Measurements from ENCODE around the gene PLPP1.

The PLPP1 gene

GRCh38 chr5:55570570-55570969 is 35.8 kb upstream of the PLPP1 start:
- H3K36me3 ChIP-seq (ENCODE audit: control insufficient read depth, insufficient read depth, low read length) = no peaks in the 10 kb centered on the region; the same call in 1 of the 2 replicates
- no peak for DNase-seq (ENCODE audit: low read depth, low spot score)
- H3K4me3 ChIP-seq (ENCODE audit: low read length) = no peak overlapping the region
- no peak overlapping the region for H3K27ac ChIP-seq (ENCODE audit: low read length)
- no CpG with 5 or more reads among the region's 4 CpGs for WGBS (ENCODE audit: insufficient coverage, insufficient read length)
- H3K4me1 ChIP-seq (ENCODE audit: control insufficient read depth, insufficient read depth, low read length) = peaks cover 2% of the 10 kb centered on the region
- no peaks in the 10 kb centered on the region for H3K27me3 ChIP-seq (ENCODE audit: control insufficient read depth, insufficient read depth, low read length)
- no peaks in the 10 kb centered on the region for H3K9me3 ChIP-seq (ENCODE audit: control insufficient read depth, insufficient read depth, low read length)

DNA sequence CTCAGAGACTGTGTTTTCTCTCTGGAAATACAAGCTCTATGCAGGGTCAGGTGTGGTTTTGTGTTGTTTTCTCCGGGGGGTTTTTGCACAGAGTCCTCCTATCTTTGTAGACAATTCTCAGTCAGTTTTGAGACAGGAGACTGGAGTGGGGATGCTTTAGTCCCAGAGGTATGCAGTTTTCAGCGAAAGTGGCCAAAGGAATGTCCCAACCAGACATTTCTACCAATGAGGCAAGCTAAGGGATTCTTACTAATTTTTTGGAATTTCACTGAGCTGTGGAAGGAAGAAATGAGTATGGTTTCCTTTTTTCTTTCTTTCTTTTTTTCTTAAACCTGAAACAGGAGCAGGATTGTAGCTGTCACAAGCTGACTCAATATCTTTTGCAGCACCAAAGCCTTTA is 35.3 kb upstream of the PLPP1 start:
- no peak overlapping the region for H3K4me3 ChIP-seq (ENCODE audit: low read length)
- H3K4me1 ChIP-seq (ENCODE audit: control insufficient read depth, insufficient read depth, low read length) = peaks cover 2% of the 10 kb centered on the region
- no peak overlapping the region for H3K27ac ChIP-seq (ENCODE audit: low read length)
- H3K27me3 ChIP-seq (ENCODE audit: control insufficient read depth, insufficient read depth, low read length) = no peaks in the 10 kb centered on the region
- H3K9me3 ChIP-seq (ENCODE audit: control insufficient read depth, insufficient read depth, low read length) = no peaks in the 10 kb centered on the region
- no peak for DNase-seq (ENCODE audit: low read depth, low spot score)
- WGBS (ENCODE audit: insufficient coverage, insufficient read length) = no CpG with 5 or more reads among the region's 2 CpGs
- no peaks in the 10 kb centered on the region; the same call in 1 of the 2 replicates for H3K36me3 ChIP-seq (ENCODE audit: control insufficient read depth, insufficient read depth, low read length)

DNA sequence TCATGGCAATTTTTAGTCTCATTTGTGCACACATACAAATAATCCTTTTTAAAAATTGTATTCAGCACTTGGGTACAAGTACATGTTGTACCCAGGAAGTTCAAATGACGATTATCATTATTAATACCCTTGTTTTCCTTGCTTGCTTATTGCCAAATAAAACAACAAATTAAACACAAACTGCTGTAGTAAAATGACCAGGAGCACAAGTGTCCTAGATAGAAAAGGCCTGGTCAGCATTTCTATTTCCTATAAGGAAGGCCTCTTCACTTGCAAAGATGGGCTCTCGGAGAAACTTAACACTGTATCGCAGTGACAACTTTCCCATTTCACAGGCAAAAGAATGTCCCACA is 34.7 kb upstream of the PLPP1 start:
- no peaks in the 10 kb centered on the region; the same call in 1 of the 2 replicates for H3K36me3 ChIP-seq (ENCODE audit: control insufficient read depth, insufficient read depth, low read length)
- H3K27me3 ChIP-seq (ENCODE audit: control insufficient read depth, insufficient read depth, low read length) = no peaks in the 10 kb centered on the region
- DNase-seq (ENCODE audit: low read depth, low spot score) = no peak
- no peaks in the 10 kb centered on the region for H3K9me3 ChIP-seq (ENCODE audit: control insufficient read depth, insufficient read depth, low read length)
- H3K4me3 ChIP-seq (ENCODE audit: low read length) = no peak overlapping the region
- WGBS (ENCODE audit: insufficient coverage, insufficient read length) = no CpG with 5 or more reads among the region's 3 CpGs
- H3K4me1 ChIP-seq (ENCODE audit: control insufficient read depth, insufficient read depth, low read length) = peaks cover 2% of the 10 kb centered on the region
- H3K27ac ChIP-seq (ENCODE audit: low read length) = no peak overlapping the region

GRCh38 chr5:55568654-55569512 is 34.1 kb upstream of the PLPP1 start:
- WGBS (ENCODE audit: insufficient coverage, insufficient read length) = no CpG with 5 or more reads among the region's 15 CpGs
- H3K27ac ChIP-seq (ENCODE audit: low read length) = no peak overlapping the region
- H3K4me1 ChIP-seq (ENCODE audit: control insufficient read depth, insufficient read depth, low read length) = peaks cover 2% of the 10 kb centered on the region
- H3K36me3 ChIP-seq (ENCODE audit: control insufficient read depth, insufficient read depth, low read length) = no peaks in the 10 kb centered on the region; the same call in 1 of the 2 replicates
- no peaks in the 10 kb centered on the region for H3K27me3 ChIP-seq (ENCODE audit: control insufficient read depth, insufficient read depth, low read length)
- H3K9me3 ChIP-seq (ENCODE audit: control insufficient read depth, insufficient read depth, low read length) = no peaks in the 10 kb centered on the region
- no peak overlapping the region for H3K4me3 ChIP-seq (ENCODE audit: low read length)
- no peak for DNase-seq (ENCODE audit: low read depth, low spot score)

- no peaks in the 10 kb centered on the region; the same call in 1 of the 2 replicates for H3K4me1 ChIP-seq (ENCODE audit: control insufficient read depth, insufficient read depth, low read length)
- H3K36me3 ChIP-seq (ENCODE audit: control insufficient read depth, insufficient read depth, low read length) = no peaks in the 10 kb centered on the region
- no peak for DNase-seq (ENCODE audit: low read depth, low spot score)
- WGBS (ENCODE audit: insufficient coverage, insufficient read length) = no CpG with 5 or more reads among the region's 3 CpGs
- no peaks in the 10 kb centered on the region for H3K27me3 ChIP-seq (ENCODE audit: control insufficient read depth, insufficient read depth, low read length)
- H3K4me3 ChIP-seq (ENCODE audit: low read length) = no peak overlapping the region
- no peak overlapping the region for H3K27ac ChIP-seq (ENCODE audit: low read length)
- no peaks in the 10 kb centered on the region for H3K9me3 ChIP-seq (ENCODE audit: control insufficient read depth, insufficient read depth, low read length)
Observed at GRCh38 chr5:55564721-55565120, 30.0 kb upstream of the PLPP1 start.

- Histone ChIP-seq H3K4me3 (ENCODE audit: low read length) (no peak overlapping the region), H3K36me3 (ENCODE audit: control insufficient read depth, insufficient read depth, low read length) (no peaks in the 10 kb centered on the region), H3K4me1 (ENCODE audit: control insufficient read depth, insufficient read depth, low read length) (no peaks in the 10 kb centered on the region; the same call in 1 of the 2 replicates), H3K9me3 (ENCODE audit: control insufficient read depth, insufficient read depth, low read length) (no peaks in the 10 kb centered on the region), H3K27me3 (ENCODE audit: control insufficient read depth, insufficient read depth, low read length) (no peaks in the 10 kb centered on the region), H3K27ac (ENCODE audit: low read length) (no peak overlapping the region)
- no peak for DNase-seq (ENCODE audit: low read depth, low spot score)
- WGBS (ENCODE audit: insufficient coverage, insufficient read length) = no CpG with 5 or more reads among the region's 2 CpGs
Observed at GRCh38 chr5:55558484-55558883, 23.7 kb upstream of the PLPP1 start.

GRCh38 chr5:55557123-55557522 is 22.4 kb upstream of the PLPP1 start:
- WGBS (ENCODE audit: insufficient coverage, insufficient read length) = no CpG with 5 or more reads among the region's 3 CpGs
- Histone ChIP-seq H3K4me3 (ENCODE audit: low read length) (no peak overlapping the region), H3K9me3 (ENCODE audit: control insufficient read depth, insufficient read depth, low read length) (no peaks in the 10 kb centered on the region), H3K36me3 (ENCODE audit: control insufficient read depth, insufficient read depth, low read length) (no peaks in the 10 kb centered on the region), H3K4me1 (ENCODE audit: control insufficient read depth, insufficient read depth, low read length) (no peaks in the 10 kb centered on the region; the same call in 1 of the 2 replicates), H3K27me3 (ENCODE audit: control insufficient read depth, insufficient read depth, low read length) (no peaks in the 10 kb centered on the region), H3K27ac (ENCODE audit: low read length) (no peak overlapping the region)
- no peak for DNase-seq (ENCODE audit: low read depth, low spot score)

- Histone ChIP-seq H3K36me3 (ENCODE audit: control insufficient read depth, insufficient read depth, low read length) (no peaks in the 10 kb centered on the region), H3K4me3 (ENCODE audit: low read length) (no peak overlapping the region), H3K4me1 (ENCODE audit: control insufficient read depth, insufficient read depth, low read length) (no peaks in the 10 kb centered on the region; the same call in 1 of the 2 replicates), H3K27ac (ENCODE audit: low read length) (no peak overlapping the region), H3K27me3 (ENCODE audit: control insufficient read depth, insufficient read depth, low read length) (no peaks in the 10 kb centered on the region), H3K9me3 (ENCODE audit: control insufficient read depth, insufficient read depth, low read length) (no peaks in the 10 kb centered on the region)
- DNase-seq (ENCODE audit: low read depth, low spot score) = no peak
- WGBS (ENCODE audit: insufficient coverage, insufficient read length) = no CpG with 5 or more reads among the region's 2 CpGs
Observed at GRCh38 chr5:55554585-55555202, 19.9 kb upstream of the PLPP1 start.

DNA sequence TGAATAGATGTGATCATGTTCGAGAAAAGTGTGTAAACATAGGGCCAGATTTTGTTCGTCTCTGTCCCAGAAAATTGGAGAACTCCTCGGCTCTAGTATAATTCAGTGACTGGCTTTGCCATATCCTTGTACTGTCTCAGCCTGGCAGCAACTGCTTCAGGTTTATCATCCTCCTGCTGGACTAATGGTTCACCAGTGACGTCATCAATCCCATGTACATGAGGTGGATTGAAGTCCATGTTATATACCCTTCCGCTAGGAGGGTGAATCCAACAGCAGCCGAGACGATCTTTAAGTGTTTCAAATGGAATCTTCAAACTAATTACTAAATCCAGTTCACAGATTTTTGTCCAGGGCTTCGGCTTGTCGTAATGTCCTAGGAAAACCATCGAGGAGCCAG is 17.1 kb upstream of the PLPP1 start:
- H3K9me3 ChIP-seq (ENCODE audit: control insufficient read depth, insufficient read depth, low read length) = no peaks in the 10 kb centered on the region
- DNase-seq (ENCODE audit: low read depth, low spot score) = no peak
- no peaks in the 10 kb centered on the region; the same call in 1 of the 2 replicates for H3K4me1 ChIP-seq (ENCODE audit: control insufficient read depth, insufficient read depth, low read length)
- WGBS (ENCODE audit: insufficient coverage, insufficient read length) = no CpG with 5 or more reads among the region's 10 CpGs
- H3K4me3 ChIP-seq (ENCODE audit: low read length) = no peak overlapping the region
- no peaks in the 10 kb centered on the region for H3K27me3 ChIP-seq (ENCODE audit: control insufficient read depth, insufficient read depth, low read length)
- H3K27ac ChIP-seq (ENCODE audit: low read length) = no peak overlapping the region
- no peaks in the 10 kb centered on the region for H3K36me3 ChIP-seq (ENCODE audit: control insufficient read depth, insufficient read depth, low read length)

GRCh38 chr5:55551358-55551757 is 16.6 kb upstream of the PLPP1 start:
- Histone ChIP-seq H3K9me3 (ENCODE audit: control insufficient read depth, insufficient read depth, low read length) (no peaks in the 10 kb centered on the region), H3K27ac (ENCODE audit: low read length) (no peak overlapping the region)
- WGBS (ENCODE audit: insufficient coverage, insufficient read length) = no CpG with 5 or more reads among the region's 7 CpGs

More at GRCh38 chr5:55551358-55551757, 16.6 kb upstream of the PLPP1 start:
- H3K27me3 ChIP-seq (ENCODE audit: control insufficient read depth, insufficient read depth, low read length) = no peaks in the 10 kb centered on the region
- H3K4me3 ChIP-seq (ENCODE audit: low read length) = no peak overlapping the region
- DNase-seq (ENCODE audit: low read depth, low spot score) = no peak
- H3K36me3 ChIP-seq (ENCODE audit: control insufficient read depth, insufficient read depth, low read length) = no peaks in the 10 kb centered on the region
- no peaks in the 10 kb centered on the region; the same call in 1 of the 2 replicates for H3K4me1 ChIP-seq (ENCODE audit: control insufficient read depth, insufficient read depth, low read length)

Measured in iPS DF 6.9 (cell line).